Superior temporal gyrus (tissue), 1 donor: ENCODE results near the gene VDAC1.
"Not testable (repeated sequence)": the region's sequence is repeated elsewhere in the genome, so short reads cannot be mapped to it uniquely, and the experiment has no call there.

Source experiments
- DNase-seq: peaks from one replicate; pipeline ENCODE4 v3.0.0-alpha.2; 2016; ENCODE audit errors: extremely low spot score

The VDAC1 gene

GRCh38 chr5:133995341-133995740 is 9.4 kb downstream of the VDAC1 start:
- no peak for DNase-seq

DNA sequence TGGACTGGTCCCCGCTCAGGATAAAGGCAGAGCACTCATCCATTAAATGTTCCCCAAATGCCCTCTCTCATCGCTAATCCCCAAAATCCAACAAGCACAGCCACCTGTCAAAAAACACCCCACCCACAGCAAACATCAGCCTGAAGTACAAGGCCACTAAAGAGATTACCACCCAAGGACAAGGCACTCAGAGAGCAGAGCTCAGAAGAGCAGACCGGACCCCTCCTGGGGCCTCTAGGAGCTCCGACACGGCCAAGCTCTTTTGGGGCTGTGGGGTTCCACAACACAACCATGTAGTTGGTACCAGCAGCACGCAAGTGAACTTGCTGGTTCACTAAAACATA is 9.8 kb downstream of the VDAC1 start:
- no peak for DNase-seq

- no peak for DNase-seq
Observed at GRCh38 chr5:133994297-133994989, 10.3 kb downstream of the VDAC1 start.

DNA sequence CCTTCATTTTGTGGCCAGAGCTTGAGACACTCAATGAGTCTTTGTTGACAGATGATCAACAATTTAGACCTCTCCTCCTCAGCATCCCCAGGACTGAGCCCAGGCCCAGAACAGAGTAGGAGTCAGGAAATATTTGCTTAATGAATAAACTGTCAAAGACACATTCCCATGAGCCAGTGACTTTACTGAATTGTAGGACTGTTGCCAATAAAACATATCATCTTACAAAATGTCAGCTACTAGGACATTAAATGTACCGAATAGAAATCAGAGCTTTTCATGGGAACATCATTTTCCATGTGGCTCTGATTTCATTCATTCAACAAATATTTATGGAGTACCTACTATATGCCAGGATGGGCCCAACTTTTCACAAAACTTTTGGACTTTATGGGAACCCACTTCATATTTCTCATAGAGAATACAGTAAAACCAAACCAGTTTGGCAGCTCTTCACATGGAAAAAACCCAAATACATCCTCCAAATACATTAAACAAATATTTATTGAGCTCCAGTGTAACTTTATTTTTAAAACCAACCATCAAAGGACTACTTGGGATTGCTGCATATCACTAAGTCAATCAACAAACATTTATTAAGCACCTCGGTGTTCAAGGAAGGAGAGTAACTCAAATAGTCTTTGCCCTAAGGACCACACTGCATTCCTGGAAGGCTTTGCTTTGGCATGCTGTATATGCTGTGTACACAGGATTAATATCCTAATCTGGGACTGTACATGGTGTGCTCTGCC is 11.4 kb downstream of the VDAC1 start:
- DNase-seq: no peak

GRCh38 chr5:133992429-133993155 is 12.2 kb downstream of the VDAC1 start:
- DNase-seq: no peak

GRCh38 chr5:133991171-133991910 is 13.4 kb downstream of the VDAC1 start:
- DNase-seq: no peak

- no peak for DNase-seq
Observed at GRCh38 chr5:133990396-133990795, 14.4 kb downstream of the VDAC1 start.

DNA sequence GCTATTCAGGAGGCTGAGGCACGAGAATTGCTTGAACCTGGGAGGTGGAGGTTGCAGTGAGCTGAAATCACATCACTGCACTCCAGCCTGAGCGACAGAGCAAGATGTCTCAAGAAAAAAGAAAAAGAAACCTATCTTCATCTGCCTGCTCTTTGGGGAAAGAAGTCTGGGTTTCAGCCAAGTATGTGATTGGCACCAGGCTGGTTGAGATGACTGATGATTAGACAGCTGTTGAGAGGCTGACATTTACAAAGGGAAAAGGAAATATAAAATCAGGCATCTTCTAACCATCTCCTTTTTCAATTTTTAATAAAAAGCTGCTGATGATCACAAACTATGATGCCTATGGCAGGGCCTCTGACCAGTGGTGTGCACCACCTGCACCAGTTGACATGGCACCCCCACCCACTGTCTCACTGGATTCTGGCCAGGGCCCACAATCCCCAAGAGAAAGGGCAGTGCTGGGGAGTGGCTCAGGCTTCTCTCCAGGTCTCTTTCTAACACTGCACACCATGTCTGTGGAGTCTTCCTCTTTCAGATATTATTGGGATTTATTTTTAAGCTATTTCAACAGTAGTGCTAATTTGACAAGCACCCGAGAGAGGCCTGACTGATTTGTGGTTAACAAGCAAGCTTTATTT is 19.1 kb downstream of the VDAC1 start:
- no peak for DNase-seq

DNA sequence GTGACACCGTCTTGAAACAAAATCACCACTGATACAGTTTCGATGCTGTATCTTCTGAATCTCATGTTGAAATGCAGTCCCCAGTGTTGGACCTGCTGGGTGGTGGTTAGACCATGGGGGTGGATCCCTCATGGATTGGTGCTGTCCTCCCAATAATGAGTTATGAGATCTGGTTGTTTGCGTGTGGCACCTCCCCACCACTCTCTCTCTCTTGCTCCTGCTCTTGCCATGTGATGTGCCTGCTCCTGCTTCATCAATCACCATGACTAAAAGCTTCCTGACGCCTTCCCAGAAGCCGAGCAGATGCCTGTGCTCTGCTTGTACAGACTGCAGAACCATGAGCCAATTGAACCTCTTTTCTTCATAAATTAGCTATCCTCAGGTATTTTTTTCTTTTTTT is 21.1 kb downstream of the VDAC1 start:
- DNase-seq: no peak

DNA sequence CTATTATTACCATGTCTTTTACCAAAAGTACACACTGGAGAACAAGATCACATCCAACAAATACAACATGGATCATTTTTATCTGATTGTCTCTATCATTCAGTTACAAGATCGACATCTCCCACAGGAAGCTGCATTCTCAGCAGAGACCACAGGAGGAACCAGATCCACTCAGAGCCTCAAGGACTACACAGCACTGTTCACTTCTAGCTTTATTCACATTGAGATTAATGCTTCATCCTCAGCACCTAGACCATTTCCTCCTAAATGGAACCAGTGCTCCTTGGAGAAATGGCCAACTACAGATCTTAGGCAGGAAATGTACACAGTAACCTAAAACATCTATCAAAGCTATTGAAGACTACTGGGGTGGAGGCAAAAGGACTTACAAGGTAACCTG is 23.1 kb downstream of the VDAC1 start:
- DNase-seq: no peak

- no peak for DNase-seq
Observed at GRCh38 chr5:133980652-133981051, 24.1 kb downstream of the VDAC1 start.

DNA sequence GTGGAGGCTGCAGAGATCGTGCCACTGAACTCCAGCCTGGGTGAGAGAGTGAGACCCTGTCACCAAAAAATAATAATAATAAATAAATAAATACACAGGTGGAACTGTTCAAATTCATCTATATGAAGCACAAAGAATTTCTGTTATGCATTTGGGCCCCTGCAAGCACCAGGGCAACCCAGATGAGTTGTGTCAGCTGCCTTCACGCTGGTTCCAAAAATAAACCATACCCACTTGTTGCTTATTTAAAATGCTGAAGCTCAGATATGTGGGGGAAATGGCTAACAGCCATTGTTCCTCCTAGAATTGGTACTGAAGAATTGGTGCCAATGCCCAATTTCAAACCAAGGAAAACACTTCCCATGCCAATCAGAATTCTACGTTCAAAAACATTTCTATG is 25.8 kb downstream of the VDAC1 start:
- no peak for DNase-seq

GRCh38 chr5:133977858-133978257 is 26.9 kb downstream of the VDAC1 start:
- DNase-seq: no peak

GRCh38 chr5:133977161-133977787 is 27.5 kb downstream of the VDAC1 start:
- no peak for DNase-seq

GRCh38 chr5:133975546-133975945 is 29.2 kb downstream of the VDAC1 start:
- not testable (repeated sequence) for DNase-seq

GRCh38 chr5:133974142-133974541 is 30.6 kb downstream of the VDAC1 start:
- no peak for DNase-seq

- no peak for DNase-seq
Observed at GRCh38 chr5:133970325-133970909, 34.4 kb downstream of the VDAC1 start.

DNA sequence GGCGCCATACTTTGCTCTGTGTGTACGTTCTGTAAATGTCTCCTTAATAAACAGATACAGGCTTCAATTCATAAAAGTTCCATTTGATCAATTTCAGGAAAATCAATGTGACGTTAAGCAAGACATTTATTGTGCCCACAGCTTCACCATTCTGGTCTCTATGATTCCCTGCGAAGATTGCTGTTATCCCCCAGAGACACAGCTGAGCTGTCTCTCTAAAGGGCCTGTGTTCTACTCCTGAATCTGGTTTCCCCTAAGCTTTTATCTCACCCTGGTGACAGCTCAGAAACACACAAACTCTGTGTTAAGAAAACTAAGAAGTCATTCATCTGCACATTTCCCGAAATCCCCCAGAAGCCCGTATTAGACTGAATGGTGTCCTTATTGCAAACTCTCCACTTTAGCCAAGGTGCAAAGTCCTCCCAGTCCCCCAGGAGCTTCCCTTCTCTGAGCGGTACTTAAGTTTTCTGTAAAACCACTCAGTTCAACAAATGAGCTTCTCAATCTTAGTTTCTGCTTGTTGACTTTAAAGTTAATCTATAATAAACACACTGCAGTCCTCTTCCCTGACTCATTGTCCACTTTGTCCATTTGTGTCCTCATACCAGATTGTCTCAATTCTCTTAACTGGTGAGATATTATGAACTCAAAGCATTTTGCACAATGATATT is 35.0 kb downstream of the VDAC1 start:
- DNase-seq: no peak

DNA sequence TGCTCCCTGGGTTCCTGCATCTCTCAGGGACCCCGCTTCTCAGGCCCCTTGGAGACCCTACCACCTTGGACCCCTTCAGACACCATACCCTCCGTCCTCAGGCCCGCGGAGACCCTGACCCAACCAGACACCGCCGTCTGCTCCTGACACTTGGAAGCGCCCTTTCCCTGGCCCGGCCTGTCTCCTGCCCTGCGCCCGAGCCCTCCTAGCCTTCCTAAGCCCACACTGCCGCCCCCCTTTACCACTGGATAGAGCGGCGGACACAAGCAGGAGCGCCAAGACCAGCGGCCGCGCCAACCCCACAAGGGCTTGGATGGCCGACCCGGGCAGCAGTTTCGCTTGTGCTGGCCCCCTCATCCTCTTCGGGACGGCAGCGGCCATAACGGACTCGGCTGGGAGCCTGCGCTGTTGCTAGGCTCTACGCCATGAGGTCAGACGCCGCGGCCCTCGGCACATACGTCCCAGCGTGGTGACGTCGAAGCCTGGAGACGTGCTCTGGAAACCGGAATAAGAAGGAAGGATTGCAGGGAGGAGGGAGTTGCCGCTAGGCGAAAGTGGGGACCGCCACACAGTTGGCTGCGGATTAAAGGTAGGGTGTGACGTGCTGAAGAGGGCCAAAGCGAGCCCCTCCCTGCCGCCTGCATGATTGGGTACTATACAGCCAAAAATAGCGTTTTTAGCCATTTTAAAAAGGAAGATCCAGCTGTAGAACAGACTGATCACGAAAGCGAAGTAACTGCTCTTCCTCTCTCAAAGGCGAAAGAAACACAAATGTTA is 36.4 kb downstream of the VDAC1 start, which contains the start of gene C5orf15:
C5orf15 (minus strand) TSS at position 422 of the 777 bp plus-strand sequence; CDS start at position 381, 41 bp downstream.
- peak; percentile 98 for DNase-seq
